ENCODE measurements around the gene SAMHD1.

DNA sequence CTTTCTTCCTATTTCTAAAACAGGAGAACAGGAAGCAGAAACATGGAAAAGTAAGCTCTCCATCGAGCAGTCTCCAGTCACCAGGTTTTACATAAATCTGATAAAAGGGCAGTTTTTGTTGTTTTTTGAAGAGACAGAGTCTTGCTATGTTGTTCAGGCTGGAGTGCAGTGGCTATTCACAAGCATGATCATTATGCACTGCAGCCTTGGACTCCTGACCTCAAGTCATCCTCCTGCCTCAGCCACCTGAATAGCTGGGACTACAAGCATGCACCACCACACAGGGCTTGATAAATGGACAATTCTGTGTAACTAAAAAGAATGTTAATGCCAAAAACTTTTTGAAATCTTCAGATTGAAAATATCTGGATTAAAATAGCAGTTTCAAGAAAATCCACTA lies 23.8 kb downstream of the SAMHD1 start:
- TF ChIP-seq, protein P1, sequence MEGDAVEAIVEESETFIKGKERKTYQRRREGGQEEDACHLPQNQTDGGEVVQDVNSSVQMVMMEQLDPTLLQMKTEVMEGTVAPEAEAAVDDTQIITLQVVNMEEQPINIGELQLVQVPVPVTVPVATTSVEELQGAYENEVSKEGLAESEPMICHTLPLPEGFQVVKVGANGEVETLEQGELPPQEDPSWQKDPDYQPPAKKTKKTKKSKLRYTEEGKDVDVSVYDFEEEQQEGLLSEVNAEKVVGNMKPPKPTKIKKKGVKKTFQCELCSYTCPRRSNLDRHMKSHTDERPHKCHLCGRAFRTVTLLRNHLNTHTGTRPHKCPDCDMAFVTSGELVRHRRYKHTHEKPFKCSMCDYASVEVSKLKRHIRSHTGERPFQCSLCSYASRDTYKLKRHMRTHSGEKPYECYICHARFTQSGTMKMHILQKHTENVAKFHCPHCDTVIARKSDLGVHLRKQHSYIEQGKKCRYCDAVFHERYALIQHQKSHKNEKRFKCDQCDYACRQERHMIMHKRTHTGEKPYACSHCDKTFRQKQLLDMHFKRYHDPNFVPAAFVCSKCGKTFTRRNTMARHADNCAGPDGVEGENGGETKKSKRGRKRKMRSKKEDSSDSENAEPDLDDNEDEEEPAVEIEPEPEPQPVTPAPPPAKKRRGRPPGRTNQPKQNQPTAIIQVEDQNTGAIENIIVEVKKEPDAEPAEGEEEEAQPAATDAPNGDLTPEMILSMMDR (IDR thresholded peaks at IDR 0.05), result no peak
- TF ChIP-seq POLR2A (IDR thresholded peaks at IDR 0.05) (no peak), POLR2AphosphoS5 (IDR thresholded peaks at IDR 0.05) (no peak)
